T47D (cell line): Measurements from ENCODE around the gene SELENOT.
A peak's percentile ranks its signal among the peaks of the same experiment; 100 is the strongest.
"Not testable (repeated sequence)": the region's sequence is repeated elsewhere in the genome, so short reads cannot be mapped to it uniquely, and the experiment has no call there.

Experiments used
- DNase-seq, 2 experiments: peaks; one replicate each; pipeline versions ENCODE4 v3.0.0 to v3.0.0-alpha.2; 2011 to 2012; ENCODE audit warnings: low read depth in 1 of 2, low spot score in 1 of 2
- JUND ChIP-seq: IDR thresholded peaks from 2 replicates; pipeline ENCODE4 v1.6.1; 2012; ENCODE audit warnings: low read depth
- in situ Hi-C: cut with HindIII; loops from 2 replicates; pipeline ENCODE4 v1.10.0; 2016; ENCODE audit warnings: low sequenced_read_pairs, low pct_unique_long_range_greater_than_20kb

Gene SELENOT

DNA sequence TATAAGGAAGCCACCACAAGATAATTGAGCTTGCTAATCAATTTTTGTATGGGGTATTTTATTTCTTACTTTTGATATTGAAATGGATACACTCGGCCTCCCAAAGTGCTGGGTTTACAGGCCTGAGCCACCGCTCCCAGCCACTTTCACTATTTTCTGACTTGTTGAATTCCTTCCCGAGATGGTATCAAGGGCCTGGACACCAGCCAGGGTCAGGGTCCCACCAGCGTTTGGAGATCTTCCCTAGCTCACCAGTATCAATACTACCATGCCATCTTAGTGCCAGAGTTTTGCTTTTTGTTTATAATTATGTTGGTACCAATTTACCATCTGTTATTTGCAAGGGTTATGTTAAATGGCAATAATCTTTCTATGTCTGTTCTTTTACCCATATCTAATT lies 5.5 kb upstream of the SELENOT start:
- TF ChIP-seq JUND = no peak
- no peak for DNase-seq
- in situ Hi-C loops = no loop called here

DNA sequence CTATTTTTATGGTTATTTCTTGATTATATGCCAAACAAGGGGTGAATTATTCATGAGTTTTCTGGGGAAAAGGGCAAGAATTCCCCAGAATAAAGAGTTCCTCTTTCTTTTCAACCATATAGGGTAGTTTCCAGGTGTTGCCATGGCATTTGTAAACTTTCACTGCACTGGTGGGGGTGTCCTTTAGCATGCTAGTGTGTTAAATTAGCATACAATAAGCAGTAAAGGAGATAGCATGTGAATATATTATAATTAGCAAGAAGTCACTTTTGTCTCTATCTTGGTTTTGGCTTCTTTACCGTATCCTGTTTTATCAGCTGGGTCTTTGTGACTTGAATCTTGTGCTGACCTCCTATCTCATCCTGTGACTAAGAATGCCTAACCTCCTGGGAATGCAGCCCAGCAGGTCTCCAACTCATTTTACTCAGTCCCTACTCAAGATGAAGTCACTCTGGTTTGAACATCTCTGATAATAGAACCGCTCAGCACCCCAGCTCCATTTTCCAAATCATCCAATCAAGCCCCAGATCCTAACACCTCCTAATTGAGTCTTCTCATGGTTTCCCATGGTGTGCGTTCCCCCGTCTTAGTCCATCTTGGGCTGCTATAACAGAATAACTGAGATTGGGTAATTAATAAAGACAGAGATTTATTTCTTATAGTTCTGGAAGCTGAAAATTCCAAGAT lies 3.4 kb upstream of the SELENOT start:
- in situ Hi-C loops = no loop called here
- DNase-seq = no peak
- TF ChIP-seq JUND = no peak

DNA sequence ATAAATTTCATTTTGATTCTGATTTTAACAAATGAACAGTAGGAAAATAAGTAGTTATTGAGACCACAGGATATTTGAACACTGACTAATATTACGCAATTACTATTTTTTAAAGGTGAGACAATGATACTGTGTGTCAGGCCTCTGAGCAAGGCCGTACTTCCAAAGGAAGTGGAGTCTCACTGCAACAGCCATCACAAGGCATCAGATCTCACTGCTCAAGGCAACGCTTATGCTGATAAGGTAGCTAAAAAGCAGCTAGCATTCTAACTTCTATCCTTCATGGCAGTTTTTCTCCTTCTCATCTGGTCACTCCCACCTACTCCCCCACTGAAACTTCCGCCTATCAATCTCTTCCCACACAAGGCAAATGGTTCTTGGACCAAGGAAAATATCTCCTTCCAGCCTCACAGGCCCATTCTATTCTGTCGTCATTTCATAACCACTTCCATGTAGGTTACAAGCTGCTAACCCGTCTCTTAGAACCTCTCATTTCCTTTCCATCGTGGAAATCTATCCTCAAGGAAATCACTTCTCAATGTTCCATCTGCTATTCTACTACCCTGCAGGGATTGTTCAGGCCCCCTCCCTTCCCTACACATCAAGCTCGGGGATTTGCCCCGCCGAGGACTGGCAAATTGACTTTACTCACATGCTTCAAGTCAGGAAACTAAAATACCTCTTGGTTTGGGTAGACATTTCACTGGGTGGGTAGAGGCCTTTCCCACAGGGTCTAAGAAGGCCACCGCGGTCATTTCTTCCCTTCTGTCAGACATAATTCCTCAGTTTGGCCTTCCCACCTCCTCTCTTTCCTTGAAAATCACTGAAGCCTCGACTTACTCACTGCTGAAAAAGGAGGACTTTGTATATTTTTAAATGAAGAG lies 2.2 kb upstream of the SELENOT start:
- in situ Hi-C loops, DNase-seq: not testable (repeated sequence)

DNA sequence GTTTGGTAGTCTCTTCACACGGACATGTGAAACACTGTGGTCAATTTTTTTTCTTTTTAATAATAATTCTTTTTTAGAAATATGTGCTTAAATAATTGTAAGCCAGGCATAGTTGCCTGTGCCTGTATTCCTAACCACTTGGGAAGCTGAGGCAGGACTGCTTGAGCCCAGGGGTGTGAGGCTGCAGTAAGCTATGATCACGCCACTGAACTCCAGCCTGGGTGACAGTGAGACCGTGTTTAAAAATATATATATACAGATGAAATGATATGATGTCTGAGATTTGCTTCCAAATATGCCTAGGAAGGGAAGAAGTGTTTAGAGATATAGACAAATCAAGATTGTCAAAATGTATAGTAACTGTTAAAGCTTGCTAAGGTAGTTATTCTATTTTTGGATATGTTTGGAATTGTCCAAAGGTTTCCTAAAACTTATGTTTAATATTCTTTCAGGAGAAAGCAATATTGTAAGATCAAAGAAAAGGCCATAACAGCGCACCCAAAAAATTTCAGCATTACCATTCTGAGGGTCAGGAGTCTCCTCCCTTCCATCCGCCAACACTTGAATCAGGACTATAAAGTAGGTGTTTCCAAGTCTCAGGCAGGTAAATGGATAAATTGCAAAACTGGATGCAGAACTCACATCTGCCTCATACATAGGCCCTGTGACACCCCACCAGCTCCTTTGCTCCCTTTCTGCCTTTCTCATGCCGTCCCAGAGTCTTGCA lies 532 bp upstream of the SELENOT start:
- DNase-seq = no peak
- in situ Hi-C loops = no loop called here
- no peak for TF ChIP-seq JUND

DNA sequence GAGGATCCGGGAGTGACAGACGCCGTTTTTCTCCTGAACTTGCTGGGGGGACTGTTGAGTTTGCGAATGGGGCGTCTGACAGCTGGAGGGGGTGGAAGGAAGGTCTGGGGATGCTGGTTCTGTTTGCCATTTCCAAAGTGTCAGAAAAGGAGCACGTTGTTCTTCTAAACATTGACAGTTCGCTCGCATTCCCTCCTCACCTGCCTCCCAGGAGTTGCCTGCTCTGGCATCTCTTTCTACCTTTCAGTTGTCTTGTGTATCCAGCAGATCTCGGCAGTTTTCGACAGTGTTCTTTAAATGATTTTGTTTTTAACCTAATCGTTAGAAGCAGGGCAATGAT lies 829 bp downstream of the SELENOT start:
- DNase-seq = peak; percentile 23 to 60
- TF ChIP-seq JUND = no peak
- in situ Hi-C loops = no loop called here

DNA sequence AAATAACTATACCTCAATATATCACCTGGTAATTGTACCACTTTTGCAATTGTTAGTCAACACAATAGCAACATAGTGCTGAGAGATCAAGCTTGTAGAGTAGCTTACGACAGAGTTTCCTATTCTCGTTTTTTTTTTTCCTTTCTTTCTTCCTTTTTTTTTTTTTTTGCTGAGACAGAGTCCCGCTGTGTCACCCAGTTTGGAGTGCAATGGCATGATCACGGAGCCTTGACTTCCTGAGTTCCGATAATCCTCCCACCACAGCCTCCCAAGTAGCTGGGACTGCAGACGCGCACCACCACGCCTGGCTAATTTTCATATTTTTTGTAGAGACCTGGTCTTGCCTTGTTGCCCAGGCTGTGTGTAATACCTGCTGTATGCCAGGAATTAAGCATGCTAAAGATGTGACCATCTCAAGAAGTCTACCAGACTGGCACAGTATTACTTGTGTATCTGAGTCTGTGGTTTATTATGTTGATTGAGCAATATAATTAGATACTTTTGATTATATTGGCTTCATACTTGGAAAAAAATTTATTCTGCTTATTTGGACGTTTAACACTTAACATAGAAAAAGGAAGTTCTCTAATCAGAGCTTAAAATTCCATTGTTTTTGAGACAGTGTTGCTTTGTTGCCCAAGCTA lies 3.0 kb downstream of the SELENOT start:
- in situ Hi-C loops = no loop called here
- TF ChIP-seq JUND = no peak
- no peak for DNase-seq

DNA sequence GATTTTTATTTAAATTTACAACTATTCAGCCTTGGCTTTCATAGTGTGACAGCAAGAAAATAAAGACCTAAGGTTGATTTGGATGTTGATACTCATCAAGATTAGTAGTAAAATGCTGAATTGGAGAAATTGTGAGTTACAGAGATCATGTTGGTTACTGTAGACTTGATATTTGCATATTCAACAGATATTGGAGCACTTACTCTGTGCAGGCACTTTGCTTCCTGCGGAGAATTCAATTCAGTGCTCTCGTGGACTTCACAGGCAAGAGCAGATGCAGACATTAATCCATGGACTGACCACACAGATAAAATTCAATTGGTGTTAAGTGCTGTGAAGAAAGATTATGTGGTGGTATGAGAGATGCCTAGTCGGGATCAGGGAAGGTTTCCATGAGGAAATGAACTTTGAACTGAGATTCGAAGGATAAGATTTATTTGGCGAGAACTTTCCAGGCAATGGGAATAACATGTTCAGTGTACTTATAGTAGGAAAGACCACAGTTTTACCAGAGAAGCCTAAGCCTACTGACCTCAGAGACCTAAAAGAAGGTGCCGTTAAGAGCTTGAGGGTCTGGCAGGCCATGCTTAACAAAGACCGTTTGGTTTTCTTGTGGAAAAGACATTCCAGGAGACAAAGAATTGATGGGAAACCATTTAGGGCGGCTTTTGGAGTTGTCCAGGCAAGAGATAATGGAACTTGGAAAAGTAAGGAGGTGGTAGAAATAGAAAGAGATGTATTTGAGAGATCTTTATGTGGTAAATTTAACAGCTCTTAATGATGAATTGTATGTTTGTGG lies 4.3 kb downstream of the SELENOT start:
- DNase-seq = no peak
- in situ Hi-C loops = no loop called here

DNA sequence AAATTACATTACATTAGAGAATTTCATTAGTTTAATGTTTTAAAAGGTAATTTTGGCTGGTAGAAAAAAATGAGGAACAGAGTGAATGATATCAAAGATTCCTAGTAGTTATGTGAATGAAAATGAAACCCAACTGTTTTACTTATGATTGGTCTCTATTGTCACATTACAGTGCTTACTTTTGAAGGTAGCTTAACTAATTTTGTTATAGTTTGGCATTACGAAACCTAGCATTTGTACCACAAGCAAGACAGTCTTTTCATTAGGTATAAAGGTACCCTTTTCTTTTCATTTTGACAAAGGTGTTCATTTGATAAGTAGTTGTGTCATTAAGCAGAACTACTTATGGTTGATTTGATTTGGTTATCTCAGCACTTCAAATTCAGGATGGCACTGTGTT lies 6.9 kb downstream of the SELENOT start:
- in situ Hi-C loops = no loop called here
- DNase-seq = no peak
- TF ChIP-seq JUND = no peak

More for the DNA sequence above, 4.3 kb downstream of the SELENOT start:
- no peak for TF ChIP-seq JUND

DNA sequence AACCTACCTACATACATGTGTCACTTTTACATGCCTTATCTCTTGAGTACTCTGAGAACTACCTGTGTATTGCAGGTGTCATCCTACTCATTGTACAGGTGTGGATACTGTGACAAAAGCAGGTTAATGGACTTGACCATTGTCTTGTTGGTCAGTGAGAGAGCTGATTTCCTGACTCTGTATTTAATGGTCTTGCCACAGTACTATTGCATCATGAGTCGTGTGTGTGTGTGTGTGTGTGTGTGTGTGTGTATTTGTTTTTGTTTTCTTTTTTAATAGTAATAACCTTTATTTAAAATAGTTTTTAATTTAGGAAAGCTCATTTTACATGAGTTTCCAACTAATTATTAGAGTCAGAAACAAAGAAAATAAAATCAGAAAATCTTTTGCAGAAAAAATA lies 7.7 kb downstream of the SELENOT start:
- no peak for DNase-seq
- no peak for TF ChIP-seq JUND
- in situ Hi-C loops = no loop called here

DNA sequence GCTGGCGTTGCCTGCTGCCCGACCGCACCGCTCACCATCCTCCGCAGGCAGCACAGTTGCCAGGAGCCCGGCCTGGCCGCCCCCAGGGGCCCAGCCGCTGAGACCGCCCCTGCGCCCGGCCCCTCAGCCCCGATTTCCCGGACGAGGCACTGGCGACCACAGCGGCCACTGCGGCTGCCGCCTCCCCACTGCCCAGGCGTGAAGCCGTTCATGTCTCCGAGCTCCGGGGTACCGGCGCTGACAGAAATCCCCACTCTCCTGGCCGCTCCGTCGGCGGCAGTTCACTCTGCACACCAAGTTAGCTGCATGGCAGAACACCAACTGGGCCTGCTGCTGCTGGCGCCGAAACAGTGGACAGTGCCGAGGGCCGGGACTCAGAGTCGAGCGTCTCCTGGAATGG lies 8.5 kb downstream of the SELENOT start:
- no peak for TF ChIP-seq JUND
- DNase-seq = no peak
- in situ Hi-C loops = no loop called here

DNA sequence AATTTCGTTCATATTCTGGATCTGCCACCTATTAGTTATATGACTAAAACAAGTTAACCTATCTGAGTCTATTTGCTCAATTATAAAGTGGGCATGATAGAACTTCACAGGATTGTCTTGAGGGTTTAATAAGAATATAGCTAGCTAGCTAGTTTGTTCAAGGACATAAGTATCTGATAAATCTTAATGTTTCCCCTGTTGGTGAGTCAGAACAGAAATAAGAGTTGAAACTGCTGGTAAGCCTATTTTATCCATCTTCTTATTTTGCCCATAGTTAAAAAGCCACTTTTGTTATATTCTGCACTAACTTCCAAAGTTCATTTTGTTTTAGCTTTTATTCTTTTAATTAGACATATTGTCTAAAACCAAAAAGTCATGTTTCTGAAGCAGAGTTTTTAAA lies 9.4 kb downstream of the SELENOT start:
- in situ Hi-C loops = no loop called here
- no peak for TF ChIP-seq JUND
- no peak for DNase-seq

DNA sequence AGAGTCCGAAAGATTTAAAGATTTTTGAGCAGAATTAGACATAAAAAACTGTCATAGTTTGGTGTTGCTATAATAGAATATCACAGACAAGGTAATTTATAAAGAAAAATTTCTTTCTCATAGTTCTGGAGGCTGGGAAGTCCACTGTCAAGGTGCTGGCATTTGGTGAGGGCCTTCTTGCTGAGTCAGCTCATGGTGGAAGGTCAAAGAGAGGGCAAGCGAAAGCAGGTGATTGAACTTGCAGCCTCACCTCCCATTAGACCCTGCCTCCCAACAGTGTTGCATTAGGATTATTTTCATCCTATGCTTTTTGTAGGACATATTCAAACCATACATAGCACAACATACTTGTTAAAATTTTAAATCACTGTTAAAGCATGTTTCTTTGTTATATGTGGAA lies 9.9 kb downstream of the SELENOT start:
- DNase-seq = no peak
- in situ Hi-C loops = no loop called here
- no peak for TF ChIP-seq JUND
